Dermis blood vessel endothelial cell (primary cell): Measurements from ENCODE around the gene APLNR. TPM values are rescaled to one million over a fixed set of nuclear protein-coding genes. Genes with fewer than 3 reads are reported as not detected.
"Not testable (repeated sequence)": the region's sequence is repeated elsewhere in the genome, so short reads cannot be mapped to it uniquely, and the experiment has no call there.

Experiments used
- DNase-seq: peaks from one replicate; pipeline ENCODE4 v3.0.0; 2010
- total RNA-seq: library from RNA; depleted of rRNA; stranded (reverse); fragments of >200 nt; gene quantifications from 2 replicates; pipeline ENCODE4 v1.2.3, GENCODE V29; 2014

APLNR gene
- 3.0 and 19.6 TPM in 2 replicates for total RNA-seq

DNA sequence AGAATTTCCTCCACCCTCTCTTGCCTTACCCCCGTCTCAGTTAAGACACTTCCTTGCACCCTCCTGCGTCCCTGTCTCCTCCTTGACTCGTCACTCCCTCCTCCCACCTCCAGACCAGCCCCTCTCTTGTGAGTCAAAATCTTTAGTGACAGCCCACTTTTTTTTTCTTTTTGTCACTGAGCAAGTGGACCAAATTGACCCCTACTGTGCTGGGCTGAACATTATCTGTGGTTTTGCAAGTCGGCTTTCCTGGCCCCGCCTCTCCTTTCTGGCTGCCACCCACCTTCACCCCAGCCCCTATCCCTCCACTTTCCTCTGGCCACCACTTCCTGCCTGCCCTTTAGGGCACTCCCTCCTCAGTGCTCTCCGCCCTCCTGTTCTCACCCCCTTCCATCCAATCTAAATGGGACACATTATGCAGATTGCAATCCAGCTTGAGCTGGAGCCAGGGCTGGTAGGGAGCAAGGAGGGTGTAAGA, at the start of gene APLNR:
Gene APLNR, minus strand, starts transcription at position 47 of the 478 bp plus-strand sequence. CDS start 246 bp downstream, outside the sequence.
- no peak for DNase-seq

DNA sequence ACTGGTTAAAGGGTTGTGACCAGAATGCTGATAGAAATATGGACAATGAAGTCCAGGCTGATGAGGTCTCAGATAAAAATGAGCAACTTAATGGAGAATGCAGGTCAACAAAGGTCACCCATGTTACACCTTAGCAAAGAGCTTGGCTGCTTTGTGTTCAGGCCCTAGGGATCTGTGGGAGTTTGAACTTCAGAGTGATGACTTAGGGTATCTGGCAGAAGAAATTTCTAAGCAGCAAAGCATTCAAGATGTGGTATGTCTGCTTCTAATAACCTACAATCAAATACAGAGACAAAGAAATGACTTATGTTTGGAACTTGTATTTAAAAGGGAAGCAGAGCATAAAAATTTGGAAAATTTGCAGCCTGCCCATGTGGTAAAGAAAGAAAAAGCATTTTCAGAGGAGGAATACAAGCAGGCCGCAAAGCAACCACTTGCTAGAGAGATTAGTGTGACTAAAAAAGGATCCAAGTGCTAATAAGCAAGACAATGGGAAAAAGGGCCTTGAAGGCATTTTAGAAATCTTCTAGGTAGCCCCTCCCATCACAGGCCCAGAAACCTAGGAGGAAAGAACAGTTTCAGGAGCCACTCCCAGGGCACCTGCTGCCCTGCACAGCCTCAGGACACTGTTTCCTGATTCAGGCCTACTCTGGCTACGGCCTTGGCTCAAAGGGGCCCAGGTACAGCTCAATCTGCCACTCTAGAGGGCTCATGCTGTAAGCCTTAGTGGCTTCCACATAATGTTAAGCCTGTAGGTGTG, 46.4 kb upstream of the APLNR start:
- no peak for DNase-seq

DNA sequence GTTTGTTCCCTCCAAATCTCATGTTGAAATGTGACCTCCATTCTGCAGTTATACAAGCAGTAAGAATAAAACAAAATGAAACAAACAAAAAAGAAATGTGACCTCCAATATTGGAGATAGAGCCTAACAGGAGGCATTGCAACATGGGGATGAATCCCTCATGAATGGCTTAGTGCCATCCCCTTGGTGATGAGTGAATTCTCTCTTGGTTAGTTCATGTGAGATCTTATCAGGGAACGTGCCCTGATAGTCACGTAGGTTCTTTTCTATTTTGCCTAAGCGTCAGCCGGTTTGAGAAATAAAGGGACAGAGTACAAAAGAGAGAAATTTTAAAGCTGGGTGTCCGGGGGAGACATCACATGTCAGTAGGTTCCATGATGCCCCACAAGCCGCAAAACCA, 44.5 kb upstream of the APLNR start:
- not testable (repeated sequence) for DNase-seq

DNA sequence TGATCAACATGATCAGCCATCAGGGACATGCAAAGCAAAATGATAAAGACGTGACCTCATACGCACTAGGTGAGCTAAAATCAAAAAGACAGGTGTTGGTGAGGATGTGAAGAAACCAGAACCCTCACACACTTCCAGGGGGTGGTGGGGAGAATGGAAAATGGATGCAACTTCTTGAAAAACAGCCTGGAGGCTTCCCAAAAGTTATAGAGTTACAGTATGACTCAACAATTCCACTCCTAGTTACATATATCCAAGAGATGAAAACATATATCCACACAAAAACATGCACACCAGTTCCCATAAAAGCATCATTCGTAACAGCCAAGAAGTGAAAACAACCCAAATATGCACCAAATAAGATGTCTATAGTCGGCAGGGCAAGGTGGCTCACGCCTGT, 42.1 kb upstream of the APLNR start:
- DNase-seq = no peak

DNA sequence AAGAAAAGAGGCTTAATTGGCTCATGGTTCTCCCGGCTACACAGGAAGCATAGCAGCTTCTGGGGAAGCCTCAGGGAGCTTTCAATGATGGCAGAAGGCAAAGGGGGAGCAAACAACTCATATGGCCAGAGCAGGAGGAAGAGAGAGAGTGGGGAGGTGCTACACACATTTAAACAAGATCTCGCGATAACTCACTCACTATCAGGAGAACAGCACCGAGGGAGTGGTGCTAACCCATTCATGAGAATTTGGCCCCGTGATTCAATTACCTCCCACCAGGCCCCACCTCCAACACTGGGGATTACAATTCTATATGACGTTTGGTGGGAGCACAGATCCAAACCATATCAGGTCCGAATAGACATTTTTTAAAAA, 41.7 kb upstream of the APLNR start:
- no peak for DNase-seq

DNA sequence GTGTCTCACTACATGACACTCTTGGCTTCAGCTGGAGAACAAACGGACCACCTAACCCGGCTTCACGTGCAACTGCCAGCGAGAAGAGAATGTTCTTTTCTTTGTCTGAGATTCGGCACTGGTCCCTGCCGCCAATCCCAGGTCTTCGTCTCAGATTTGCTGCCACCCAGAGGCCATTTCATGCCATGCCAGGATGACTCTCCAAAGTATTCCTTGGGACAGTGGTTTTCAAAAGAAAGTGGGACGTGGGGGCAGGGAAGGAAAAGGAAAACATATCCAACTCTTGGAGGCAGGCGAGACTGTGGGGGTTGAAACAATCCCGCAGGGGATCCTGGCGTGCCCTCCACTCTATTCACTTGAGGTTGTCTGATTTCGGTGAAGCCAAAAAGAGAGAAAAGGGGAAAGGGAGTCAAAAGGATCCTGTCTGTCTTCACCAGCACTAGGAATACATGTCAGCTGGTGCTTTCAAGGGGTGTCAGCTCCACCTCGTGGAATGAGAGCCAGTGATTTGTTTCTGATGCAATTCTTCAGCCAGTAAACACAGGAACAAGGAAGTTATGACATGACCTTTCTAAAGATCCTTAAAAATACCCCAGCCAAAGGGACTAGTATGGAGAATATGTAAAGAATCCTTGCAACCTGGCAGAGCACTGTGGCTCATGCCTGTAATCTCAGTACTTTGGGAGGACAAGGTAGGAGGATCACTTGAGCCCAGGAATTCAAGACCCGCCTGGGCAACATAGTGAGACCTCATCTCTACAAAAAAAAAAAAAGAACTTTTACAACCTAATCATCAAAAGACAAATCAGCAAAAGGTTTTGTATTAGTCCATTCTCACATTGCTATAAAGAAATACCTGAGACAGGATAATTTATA, 41.0 kb upstream of the APLNR start:
- DNase-seq = peak; percentile 93

DNA sequence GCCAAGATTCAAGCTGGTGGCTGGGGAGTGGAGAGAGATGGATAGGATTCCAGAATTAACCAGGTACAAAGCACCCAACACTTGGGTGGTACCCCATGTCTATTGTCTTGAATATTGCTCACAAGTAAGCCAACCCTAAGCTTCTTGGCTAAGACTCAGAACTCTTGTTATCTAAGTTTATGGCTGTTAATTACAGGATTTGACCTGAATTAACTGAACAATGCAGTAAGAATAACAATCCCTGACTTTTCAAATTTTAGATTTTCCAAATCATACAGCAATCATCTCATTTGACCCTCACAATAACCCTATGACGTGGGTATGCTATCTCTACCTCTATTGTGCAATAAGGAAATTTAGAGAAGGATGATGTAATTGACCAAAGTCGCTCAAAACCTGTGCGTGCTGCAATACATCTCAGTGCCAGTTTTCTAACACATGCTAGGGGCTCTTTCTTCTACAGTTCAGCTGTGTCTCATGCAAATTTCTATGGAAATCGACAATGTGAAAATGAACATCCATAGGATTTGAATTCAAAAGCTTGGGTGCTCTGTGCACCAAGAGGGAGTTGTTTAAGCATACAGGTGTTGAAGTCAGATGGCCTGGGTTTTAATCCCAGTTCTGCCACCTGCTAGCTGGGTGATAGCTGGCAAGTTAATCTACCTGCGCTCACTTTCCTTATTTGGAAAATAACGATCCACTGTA, 40.1 kb upstream of the APLNR start:
- DNase-seq = peak; percentile 71

DNA sequence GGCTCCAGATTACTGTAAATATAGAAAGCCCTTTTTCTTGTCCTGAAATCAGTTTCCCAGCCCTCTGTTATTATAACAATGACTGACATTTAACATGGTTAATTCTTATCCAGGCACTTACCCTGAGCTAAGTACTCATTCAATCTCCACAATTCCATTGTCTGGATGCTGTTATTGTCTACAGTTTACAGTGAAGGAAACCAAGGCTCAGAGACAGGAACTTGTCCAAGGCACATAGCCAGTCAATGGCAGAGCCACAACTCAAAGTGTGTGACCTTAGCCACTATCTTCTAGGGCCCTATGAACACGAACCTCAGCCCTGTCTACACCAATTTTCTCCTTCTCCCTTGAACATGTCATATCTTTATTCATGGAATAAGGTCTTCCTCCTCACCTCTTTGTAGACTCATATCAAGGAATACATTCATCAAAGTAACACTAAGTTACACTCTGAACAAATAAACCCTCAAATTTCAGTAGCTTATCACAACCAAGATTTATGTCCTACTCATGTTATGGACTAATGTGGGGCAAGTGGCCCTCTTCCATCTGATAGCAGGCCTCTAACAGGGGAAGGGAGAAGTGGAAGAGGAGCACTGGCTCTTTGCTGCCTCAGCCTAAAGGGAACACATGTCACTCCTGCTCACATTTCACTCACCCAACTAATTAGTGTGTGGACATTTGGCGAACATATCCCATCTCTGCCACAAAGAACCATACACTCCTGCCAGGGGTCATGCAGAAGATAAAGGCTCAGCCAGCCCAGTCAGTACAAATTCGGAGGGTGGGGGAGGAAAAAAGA, 39.3 kb upstream of the APLNR start:
- DNase-seq = peak; percentile 71

DNA sequence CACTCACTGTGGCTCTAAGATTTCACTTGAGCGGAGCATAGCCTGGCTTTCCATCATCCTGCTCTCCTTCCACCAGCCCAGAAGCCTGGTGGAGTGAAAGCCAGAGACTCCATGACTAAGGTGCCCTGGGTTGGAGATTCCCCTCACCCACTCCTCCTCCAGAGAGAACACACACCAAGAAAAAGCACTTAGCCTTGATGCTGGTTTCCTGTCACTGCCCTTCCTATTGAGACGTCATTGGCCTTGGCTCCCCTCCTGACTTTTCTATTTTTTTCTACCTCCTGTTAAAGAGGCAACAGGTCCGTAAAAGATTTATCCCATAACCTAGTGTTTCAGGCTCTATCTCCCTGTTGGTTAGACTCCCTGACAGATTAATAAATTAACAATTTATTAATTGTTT, 38.5 kb upstream of the APLNR start:
- peak; percentile 86 for DNase-seq

DNA sequence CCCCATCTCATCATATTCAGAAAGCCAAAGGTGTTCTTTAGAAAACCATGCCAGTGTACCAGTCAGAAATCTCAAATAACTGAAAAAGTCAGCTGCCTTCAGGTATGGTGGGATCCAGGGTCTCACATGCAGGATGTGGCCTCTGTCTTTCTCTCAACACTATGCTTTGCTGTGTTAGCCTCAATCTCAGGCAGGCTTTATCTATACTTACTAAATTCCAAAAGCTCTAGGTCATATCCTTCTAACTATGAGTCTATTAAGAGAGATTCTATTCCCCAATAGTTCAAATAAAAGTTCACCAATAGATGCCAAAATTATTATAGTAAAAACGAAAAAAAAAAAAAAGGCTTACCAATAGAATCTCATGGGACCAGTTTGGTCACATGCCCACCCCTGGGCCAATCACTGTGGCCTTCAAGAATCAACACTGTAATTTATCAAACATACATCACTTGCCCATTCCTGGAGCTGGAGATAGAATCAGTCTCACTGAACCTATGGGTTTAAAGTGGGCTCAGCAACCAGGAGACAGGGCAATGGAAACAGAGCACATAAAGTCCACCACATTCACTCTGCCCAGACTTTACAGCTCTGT, 38.0 kb upstream of the APLNR start:
- peak; percentile 26 for DNase-seq

DNA sequence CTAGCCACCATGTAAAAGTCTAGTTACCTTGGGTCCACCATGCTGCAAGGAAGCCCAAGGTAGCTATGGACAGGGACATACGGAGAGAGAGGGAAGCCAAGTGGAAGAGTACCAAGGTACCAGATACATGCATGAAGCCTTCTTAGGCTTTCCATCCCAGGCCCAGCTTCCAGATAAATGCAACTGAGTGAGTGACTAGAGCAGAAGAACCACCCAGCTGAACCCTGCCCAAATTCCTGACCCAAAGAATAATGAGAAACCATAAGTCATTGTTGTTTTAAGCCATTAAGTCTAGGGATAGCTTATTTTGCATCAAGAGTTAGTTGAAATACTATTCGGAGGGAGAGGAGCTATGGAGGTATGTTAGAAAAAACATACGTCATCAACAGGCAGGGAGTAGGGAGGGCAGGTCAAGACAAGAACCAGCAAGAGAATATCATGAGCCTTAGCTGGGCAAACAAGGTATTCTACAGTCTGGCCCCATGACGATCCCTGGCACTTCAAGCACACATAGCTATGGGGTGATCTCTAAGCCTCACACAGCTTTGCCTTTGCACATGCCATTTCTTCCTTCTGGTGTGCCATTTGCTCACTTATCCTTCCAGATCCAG, 36.5 kb upstream of the APLNR start:
- no peak for DNase-seq

DNA sequence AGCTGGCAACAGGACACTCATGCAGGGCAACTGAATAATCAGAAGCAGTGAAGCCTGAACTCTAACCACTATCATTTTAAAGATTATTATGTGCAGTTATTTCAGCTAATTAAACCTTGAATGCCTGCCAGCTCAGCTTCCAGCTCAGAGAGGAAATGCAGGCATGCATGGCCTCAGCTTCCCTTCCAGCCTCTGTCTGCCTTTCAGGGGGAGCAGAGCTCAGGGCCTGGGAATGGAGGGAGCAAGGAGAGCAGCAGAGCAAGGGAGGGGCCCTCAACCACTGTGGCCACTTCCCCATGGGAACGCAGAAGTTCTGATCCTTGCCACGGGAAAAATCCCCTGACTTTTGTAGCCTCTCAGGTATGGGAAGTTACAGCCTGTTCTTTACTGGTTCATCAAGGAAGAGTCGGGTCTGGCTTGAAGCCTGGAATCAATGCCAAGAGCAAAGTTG, 32.5 kb upstream of the APLNR start:
- DNase-seq = peak; percentile 67

DNA sequence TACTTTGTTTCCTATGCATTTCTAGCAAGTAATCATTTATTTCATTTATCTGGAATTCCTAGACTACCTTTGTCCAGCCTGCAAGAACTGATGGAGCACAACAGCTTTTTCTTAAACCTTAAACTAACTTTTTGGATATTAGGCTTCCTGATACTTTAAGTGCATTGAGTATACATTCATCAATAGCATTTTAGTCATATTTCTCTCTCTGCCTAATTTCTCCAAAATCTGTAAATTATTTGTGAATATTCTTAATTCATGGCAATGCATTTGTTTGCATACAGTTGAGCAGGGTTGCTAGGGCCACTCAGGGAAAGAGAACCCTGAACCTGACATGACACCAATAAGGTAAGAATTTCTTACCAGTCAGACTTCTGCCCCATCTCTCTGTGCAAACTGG, 29.1 kb upstream of the APLNR start:
- DNase-seq = no peak

DNA sequence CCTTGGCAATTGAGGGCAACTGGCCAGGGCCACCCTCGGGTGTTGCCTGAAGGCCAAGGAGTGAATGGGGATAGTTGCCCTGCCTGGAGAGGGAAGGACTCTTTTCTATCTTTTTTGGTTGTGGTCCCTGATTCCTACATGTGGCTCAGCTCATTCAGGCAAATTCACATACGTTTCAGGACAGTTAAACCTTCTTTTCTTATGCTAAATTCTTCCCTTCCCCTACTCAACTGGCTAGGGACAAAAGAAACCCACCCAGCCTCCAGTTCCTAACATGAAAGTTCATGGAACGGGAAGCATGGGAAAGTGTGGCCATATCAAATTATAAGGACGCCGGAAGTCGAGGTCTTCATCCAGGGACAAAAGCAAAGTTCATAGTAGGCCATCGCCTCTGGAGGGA, 26.3 kb upstream of the APLNR start:
- DNase-seq = no peak

DNA sequence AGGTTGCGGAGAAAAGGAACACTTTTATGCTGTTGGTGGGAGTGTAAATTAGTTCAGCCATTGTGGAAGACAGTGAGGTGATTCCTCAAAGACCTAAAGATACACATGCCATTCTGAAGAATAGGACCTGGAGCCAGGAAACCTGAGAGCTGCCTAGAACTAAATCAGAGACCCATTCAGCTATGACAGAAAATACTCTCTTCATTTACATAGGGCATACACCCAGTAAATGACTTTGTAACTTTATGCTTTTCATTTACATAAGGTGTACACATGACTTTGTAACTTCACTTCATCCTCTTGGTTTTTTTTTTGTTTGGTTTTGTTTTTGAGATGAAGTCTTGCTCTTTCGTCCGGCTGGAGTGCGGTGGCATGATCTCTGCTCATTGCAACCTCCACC, 25.1 kb upstream of the APLNR start:
- no peak for DNase-seq

DNA sequence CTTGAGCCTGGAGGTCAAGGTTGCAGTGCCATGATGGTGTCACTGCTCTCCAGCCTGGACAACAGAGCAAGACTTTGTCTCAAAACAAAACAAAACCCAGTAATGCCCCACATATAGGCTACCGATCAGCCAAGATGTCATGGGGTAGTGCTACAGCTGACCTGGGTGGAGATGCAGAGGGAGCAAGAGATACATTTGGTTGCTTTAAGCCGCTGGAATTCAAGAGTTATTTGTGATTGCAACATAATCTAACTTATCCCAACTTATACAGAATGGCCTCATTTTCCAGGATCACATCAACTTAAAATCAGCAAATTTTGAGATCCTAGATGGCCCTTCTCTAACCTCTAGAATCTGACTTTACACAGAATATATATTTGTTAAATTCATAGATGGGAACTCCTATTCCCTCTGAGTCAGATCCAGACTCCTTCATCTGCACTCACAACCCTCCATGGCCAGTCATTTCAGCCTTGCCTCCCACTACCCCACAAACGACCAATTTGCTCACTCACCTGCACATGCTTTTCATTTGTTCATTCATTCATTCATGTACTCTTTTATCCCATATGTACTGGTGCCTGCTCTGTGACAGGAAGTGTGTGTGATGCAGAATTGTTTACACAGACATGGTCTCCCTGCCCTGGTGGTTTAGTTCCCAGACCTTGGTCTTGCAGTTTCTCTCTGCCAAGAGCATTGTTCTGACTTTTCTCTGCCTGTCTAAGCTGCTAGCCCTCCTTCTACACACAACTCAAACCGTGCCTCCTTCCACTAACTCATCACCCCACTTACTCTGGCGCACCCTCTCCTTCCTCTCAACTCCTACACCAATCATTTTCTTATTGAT, 24.1 kb upstream of the APLNR start:
- DNase-seq = peak; percentile 60

DNA sequence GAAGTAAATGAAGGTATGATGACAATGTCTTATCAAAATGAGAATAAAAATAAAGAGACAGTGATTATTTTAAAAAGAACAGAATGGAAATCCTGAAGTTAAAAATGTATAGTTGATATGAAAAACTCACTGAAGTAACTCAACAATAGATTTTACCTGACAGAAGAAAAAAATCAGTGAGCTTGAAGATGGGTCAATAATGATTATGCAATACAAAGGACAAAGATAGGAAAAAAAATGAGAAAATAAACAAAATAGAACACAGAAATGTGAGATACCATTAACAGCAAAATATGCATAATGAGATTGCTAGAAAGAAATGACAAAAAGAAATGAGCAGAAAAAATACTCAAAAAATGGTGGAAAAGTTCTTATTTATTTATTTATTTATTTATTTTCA, 19.1 kb upstream of the APLNR start:
- DNase-seq = no peak

DNA sequence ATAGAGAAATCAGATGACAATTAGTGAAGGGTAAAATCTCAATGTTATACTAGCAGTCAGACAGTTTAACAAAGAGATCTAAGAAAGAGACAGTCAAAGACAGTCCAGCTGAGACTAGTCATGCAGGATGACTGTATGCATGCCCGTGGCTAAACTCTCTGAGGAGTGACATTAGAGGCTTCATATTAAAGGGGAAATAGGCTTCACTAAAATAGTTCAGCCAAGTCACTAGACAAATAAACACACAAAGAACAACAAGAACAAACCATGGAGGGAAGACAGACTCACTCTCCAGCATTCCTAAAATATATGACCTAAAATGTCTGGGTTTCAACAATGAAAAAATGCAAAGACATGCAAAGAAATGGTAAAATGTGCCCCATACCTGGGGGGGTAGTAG, 18.6 kb upstream of the APLNR start:
- DNase-seq = no peak

DNA sequence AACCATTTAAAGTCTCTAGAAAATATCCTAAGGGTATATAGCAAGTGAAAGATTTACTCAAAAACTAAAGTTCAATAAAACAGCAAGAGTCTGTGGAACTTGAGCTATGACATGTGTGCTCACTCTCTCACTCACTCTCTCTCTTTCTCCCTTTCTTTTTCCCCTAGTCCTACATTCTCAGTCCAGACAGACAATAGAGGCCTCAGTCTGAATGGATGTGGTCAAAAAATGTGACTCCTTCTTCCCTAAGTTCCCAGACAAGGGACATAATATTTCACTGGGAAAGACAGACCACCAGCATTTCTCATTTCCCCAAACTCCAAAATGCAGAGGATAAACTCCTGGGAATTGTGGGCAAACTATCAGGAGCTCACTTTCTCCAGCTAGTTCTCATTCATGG, 17.6 kb upstream of the APLNR start:
- DNase-seq = no peak

DNA sequence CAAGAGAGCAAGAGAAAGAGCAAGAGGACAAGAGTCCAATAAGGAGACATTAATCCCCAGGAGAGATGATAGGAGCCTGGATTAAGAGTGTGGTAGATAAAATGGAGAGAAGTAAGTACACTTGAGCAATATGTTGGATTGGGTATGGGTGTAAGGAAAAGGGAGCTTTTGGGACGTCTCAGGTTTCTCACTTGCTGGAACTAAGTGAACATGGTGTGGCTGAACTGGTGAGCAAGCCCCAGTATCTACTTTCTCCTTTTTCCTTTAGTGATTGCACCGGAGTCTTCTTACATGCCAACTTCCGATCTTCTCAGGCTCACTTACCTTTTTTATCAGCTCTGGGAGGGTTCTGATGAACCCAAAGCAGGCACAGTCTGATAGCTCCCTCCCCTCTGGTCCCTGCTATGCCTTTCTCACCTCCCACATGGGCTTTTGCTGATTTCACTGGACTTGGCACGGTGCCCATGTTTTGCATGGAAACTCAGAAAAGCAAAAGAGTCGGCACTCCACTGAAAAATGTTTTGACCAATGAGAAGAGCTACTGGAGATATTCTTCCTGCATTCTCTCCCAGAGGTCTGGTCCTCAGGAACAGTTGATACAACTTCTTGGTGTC, 14.5 kb upstream of the APLNR start:
- peak; percentile 73 for DNase-seq
